ENCODE measurements around the gene MAK.
"Not testable (repeated sequence)": the region's sequence is repeated elsewhere in the genome, so short reads cannot be mapped to it uniquely, and the experiment has no call there.

The MAK gene, protein sequence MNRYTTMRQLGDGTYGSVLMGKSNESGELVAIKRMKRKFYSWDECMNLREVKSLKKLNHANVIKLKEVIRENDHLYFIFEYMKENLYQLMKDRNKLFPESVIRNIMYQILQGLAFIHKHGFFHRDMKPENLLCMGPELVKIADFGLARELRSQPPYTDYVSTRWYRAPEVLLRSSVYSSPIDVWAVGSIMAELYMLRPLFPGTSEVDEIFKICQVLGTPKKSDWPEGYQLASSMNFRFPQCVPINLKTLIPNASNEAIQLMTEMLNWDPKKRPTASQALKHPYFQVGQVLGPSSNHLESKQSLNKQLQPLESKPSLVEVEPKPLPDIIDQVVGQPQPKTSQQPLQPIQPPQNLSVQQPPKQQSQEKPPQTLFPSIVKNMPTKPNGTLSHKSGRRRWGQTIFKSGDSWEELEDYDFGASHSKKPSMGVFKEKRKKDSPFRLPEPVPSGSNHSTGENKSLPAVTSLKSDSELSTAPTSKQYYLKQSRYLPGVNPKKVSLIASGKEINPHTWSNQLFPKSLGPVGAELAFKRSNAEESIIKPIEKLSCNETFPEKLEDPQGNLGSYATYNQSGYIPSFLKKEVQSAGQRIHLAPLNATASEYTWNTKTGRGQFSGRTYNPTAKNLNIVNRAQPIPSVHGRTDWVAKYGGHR

DNA sequence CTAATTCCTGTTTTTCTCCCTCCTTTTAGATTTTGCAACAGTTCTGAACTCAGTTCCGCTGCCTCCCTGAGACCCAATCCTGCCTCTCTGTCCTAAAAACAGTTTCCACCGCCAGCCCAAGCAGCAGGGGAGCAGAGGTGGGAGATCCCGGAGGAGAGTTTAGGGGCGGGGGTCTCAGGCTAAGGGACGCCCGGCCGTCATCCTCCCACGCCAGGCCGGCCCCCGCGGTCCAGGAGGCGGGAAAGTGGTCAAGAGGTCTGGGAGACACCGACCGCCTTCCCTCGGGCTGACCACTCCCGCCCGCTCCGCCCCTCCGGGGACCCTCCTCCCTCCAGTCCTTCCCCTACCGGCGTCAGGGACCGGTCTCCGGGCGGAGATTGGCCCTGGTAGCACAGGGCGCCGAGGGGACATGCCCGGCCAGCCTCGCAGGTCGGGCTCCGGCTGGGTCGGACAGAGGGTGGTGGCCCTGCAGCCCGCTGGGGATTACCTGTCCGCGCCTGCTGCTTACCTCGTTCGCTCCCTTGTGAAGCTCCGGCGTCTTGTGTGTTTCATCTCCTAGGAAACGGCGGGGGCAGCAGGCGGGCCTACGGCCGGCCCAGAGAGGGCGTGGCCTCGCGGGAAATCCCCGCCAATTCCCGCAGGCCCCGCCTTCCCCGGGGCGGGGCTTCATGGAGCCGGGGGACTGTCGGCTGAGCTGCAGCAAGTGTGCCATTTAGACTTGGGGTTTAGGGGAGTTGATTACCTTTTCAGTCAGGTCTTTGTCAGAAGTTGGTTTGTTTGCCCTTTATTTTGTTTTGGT, at the start of gene MAK:
Gene MAK (minus strand): TSS at position 545 of the 799 bp plus-strand sequence. CDS start 7,891 bp downstream, outside the sequence.
- peak; percentile 88 for FAIRE-seq

DNA sequence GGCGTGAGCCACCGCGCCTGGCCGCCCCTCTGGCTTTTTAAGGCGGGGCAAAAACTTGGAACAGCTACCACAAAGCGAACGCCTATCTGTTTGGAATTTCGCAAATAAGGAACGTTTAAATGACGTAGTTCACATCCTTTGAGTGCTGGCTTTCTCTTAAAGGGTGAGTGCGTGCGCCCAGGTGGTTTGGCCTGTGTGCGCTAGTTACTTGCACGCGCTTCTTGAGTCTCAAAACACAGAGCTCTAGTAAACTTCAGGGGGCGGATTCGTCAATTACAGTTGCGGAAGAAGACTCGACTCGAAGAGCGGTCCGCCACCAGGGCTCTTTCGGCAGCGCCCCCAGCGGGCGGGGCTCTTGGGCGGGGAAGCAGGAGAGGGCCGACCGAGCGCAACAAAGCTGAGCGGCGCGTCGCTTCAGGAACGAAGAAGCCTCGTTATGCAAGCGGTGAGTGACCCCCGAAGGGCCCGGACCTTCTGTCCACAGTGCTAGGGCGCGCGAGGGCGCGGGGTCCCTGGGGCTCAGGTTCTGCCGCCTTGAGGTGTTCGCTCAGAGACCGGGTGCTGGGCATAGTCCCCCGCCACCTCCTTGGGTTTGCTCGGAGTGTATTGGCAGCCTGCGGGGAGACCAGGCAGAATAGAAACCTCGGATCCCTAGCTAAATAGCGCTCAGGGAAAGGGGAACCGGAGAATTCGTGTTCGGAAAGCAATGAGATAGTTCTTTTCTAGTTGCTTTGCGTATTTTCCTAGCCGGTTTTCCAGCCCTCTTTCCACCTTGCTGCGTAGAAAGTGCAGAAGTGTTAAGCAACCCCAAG, 48.6 kb upstream of the MAK start, which contains the start of gene SYCP2L:
Gene SYCP2L (plus strand): TSS at position 362 of the 812 bp plus-strand sequence. CDS start 75 bp downstream, at position 437.
- no peak for FAIRE-seq

DNA sequence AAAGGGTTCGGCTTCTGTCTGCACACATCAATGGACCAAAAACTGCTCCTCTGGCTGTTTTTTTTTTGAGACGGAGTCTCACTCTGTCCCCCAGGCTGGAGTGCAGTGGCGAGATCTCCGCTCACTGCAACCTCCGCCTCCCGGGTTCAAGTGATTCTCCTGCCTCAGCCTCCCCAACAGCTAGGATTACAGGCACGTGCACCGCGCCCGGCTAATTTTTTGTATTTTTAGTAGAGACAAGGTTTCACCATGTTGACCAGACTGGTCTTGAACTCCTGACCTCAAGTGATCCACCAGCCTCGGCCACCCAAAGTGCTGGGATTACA, 48.0 kb upstream of the MAK start:
- FAIRE-seq, result not testable (repeated sequence)

DNA sequence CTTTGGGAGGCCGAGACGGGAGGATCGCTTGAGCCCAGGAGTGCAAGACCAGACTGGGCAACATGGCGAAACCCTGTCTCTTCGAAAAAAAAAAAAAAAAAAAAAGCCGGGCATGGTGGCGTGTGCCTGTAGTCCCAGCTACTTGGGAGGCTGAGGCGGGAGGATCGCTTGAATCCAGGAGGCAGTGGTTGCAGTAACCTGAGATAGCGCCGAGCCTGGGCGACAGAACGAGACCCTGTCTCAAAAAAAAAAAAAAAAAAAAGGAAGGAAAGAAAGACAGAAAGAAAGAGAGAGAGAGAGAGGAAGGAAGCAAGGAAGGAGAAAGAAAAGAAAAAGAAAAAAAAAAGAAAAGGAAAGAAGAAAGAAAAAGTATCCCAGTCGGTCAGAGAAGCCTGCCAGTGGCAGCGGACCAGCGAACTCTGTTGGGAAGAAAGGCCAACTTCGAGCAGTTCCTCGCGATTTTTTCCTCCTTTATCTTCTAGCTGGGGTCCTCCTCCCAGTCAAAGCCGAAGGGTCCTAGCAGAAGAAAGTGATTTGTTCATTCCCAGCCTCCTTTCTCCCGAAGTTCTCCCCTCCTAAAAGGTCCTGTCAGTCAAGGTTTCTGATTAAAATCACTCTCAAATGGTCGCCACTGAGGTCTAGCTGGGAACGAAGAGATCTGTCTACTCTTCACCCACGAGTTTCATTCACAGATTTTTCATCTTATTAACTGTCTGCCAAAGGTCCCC, 46.1 kb upstream of the MAK start:
- FAIRE-seq, result no peak

DNA sequence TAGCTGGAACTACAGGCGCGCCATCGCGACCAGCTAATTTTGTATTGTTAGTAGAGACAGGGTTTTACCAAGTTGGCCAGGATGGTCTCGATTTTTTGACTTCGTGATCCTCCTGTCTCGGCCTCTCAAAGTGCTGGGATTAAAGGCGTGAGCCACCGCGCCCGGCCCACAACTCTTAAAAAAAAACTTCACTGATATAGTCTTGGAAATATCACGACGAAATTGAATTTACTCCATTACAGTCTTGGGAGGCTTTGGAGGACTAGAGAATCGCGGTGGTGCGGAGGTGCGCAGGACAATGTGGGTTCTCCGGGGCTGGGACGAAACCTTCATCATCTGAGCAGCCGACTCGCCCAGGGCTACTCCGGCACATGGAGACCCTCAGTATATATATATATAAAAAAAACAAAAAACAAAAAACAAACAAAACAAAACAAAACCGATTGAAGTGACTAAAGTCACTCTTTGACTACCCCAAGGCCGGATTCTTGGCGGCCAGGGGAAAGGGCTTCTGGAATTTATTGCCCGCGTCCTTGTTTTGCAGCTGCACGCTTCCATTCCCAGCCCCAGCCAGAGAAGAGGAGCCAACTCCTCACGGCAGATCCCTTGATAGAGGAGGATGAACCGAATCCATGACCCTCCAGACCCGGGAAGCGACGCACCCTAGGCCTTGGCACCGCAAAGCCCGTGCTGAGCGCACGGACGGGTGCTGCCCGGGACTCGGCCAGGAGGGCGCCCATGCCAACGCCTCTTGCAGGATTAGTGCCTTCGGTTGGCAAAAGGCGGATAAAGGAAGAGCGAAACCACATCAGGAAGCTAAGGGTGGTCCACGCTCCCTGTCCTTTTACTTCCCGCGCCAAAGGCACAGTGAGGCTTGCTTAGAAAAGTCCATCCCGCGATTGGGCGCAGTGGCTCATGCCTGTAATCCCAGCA, 45.2 kb upstream of the MAK start:
- FAIRE-seq, result no peak

DNA sequence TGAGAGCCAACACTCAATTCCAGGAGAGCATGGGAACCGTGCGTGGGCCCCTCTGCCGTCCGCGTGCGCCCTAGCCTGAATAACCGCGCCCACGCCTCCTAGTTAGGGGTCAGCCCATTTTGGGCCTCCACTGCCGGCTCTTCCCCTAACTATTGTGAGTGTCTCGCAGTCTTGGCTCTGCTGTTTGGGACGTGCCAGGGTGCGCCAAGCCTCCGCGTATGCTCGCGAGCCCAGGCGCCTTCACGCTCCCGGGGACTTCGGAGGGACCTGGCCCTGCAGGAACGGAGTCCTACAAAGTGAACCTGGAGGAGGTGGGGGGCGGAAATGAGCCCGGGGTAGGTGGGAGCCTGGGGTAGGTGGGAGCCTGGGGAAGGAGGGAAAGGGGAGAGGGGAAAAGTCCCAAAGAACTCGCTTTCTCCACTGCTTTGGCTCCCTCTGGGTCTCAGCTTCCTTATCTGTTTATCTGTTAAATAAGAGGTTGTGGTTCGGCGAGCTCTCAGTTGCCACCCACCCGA, 44.4 kb upstream of the MAK start:
- FAIRE-seq, result no peak

DNA sequence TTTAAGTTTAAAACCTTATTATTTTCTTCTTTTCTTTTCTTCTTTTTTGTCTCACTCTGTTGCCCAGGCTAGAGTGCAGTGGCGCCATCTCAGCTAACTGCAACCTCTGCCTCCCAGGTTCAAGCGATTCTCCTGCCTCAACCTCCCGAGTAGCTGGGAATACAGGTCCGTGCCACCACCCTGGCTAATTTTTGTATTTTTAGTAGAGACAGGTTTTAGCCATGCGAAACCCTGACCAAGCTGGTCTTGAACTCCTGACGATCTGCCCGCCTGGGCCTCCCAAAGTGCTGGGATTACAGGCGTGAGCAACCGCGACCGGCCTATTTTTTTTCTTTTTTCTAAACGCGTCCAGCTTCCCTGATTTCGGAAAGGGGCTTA, 43.9 kb upstream of the MAK start:
- FAIRE-seq, result not testable (repeated sequence)

DNA sequence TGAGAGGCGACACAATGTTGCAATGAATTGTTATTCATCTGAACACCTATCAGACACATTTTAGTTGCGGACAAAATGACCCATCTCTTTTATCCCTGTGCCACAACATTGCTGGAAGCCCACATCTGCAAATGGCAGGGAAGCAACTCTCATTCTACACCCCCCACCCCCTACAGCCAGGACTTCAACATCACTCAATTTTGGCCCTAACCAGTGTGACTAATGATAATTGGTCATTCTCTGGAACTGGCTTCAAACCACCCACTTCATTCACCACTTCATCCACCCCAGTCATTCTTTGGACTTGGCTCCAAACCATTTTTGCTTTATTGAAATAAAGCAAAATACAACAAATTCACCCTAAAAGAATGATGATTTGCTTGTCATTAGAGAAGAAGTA, 42.0 kb upstream of the MAK start:
- no peak for FAIRE-seq

DNA sequence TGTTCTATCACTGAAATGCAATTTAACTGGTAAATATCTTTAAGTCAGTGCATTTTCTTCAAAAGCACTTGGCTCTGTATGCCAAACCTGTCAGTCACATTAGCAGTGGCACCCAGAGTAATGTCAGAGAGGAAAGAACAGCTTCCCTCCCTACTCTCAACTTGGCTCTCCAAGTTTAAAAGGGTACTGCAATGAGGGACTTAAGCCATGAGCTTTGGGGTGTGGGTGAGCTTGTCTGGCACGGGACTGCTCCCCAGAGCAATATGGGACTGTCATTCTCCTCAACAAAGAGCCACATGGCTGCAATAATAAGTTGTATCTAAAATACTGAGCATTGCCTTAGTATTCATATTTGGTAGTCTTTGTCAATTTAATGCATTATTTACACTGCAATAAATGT, 39.5 kb upstream of the MAK start:
- FAIRE-seq, result no peak

DNA sequence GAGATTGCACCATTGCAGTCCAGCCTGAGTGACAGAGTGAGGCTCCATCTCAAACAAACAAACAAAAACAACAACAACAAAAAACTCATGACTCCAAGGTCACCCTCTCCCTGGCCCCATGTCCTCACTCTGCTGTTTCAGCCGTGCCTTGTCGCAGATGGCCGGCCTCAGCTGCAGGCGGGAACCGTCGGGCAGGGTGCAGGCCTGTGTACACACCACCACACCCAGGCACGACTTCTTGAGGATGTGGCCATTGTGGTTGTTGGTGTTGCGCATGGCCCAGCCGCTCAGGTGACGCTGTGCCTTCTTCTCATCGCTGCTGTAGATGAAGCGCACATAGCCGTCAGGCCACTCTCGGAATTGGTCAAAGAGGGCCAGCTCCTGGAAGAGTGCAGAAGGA, 38.7 kb upstream of the MAK start:
- no peak for FAIRE-seq

DNA sequence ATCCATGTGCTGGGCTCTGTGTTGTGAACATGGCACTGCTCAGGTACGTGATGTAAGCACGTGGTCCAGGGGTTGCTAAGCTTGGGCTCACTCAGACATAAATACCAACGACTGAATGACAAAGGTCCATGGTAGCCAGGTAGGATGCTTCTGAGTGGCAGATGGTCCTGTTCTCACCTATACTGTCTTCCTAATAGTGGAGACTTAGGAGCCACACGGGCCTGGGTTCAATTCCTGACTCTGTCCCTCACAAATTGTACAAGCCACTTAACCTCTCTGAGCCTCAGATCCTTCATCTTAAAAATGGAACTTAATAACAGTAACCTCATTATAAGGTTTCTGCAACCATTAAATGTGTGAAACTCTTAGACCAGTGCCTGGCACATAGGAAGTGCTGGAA, 36.7 kb upstream of the MAK start:
- no peak for FAIRE-seq

DNA sequence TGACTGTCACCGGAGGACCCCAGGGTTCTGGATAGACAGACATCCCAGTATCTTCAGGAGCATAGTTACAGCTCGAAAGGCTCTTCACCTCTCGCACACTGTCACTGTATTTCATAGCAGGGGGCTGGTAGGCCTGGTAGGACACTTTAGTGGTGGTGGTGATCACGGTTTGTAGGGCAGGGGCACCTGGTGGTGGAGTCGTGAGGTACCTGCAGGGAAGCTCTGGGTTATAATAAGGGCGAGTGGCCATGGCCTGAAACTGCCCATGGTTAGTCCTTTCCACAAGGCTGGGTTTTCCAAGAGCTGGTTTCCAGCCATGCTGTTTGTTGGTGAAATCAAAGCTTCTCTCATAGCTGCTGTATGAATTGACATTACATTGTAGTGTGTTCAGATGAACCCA, 35.9 kb upstream of the MAK start:
- FAIRE-seq, result no peak

DNA sequence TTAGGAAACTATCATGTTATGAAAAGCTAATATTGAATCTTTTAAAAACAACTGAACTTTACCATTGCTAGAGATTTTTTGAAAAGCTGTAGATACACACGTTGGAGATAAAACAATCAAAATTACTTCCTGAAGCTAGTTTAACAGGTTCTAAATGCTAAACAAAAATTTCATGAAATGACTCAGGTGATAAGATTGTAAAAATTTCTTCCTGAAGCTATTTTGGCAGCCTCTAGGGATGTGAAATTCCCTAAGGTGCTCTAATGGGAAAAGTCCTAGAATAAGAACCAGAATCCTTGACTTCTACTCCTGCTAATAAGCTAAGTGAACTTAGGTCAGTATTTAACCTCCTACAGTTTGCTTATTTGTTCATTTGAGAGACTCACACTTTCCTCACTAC, 35.0 kb upstream of the MAK start:
- no peak for FAIRE-seq

DNA sequence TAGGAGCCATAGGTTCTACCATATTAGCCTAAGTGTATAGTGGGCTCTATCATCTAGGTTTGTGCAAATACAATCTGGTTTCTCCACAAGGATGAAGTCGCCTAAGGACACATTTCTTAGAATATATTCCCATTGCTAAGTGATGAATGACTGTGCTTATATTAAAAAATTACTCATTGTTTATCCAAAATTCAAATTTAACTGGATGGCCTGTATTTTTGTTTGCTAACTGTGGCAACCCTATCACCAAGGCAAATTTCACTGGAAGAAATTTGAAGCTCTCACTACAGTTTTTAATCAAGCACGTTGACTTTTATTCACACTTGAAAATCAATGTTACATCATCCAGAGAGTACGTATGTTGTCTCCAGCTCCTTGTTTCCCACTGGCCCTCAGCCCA, 29.6 kb upstream of the MAK start:
- FAIRE-seq, result no peak

DNA sequence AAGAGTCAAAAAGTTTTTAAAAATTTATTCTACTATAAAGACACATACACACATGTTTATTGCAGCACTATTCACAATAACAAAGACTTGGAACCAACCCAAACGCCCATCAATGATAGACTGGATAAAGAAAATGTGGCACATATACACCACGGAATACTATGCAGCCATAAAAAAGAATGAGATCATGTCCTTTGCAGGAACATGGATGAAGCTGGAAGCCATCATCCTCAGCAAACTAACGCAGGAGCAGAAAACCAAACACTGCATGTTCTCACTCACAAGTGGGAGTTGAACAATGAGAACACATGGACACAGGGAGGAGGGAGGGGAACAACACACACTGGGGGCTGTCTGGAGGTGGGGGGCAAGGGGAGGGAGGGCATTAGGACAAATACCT, 28.4 kb upstream of the MAK start:
- not testable (repeated sequence) for FAIRE-seq

DNA sequence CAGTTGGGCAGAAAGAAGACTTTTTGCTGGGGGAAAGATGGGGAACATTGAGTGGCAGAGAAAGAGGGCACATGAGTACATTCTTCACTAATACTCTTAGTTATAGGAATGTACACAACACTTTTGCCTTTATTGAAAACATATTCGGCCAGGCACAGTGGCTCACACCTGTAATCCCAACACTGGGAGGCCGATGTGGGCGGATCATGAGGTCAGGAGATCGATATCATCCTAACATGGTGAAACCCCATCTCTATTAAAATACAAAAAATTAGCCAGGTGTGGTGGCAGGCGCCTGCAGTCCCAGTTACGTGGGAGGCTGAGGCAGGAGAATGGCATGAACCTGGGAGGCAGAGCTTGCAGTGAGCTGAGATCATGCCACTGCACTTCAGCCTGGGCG, 24.7 kb upstream of the MAK start:
- not testable (repeated sequence) for FAIRE-seq

DNA sequence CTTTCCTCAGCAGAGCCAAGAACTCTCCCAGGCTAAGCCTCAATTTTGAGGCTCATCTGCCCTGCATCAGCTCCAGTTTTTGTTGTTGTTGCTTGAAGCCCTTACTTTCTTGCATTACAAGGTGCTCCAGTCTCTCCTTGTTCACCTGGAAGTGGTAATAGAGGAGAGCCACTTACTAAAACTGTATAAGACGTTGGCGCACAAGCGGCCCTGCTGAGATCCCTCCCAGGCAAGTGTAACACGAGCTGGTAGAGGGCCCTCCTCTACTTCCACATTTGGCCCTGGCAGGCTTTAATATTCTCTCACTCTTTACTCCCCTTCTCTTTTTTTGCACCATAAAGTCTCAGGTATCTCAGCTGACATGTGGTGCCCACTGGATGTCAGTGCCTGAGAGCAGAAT, 24.0 kb upstream of the MAK start:
- FAIRE-seq, result no peak

DNA sequence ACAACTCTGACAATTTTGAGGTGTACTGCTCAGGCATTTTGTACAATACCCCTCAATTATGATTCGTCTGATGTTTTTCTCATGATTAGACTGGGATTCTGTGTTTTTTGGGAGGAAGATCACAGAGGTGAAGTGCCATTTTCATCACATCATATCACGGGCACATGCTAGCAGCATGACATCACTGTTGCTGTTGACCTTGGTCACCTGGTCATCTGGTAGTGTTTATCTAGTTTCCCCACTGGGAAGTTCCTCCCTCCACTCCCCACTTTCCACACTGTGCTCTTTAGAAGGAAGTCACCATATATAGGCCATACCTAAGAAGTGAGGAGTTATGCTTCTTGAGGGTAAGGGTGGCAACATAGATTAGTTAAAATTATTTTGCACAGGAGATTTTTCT, 22.7 kb upstream of the MAK start:
- FAIRE-seq, result no peak

DNA sequence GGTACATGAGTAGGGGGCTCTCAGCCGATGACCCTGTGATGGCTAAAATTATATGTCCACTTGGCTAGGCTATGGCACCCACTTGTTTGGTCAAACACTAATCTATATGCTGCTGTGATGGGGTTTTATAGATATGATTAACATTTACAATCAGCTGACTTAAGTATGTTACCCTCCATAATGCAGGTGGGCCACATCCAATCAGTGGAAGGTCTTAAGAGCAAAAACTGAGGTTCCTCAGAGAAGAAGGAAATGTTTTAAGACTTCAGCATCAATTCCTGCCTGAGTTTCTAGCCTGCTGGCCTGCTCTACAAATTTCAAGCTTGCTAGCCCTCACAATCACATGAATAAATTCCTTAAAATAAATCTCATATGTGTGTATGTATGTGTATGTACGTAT, 18.9 kb upstream of the MAK start:
- no peak for FAIRE-seq

DNA sequence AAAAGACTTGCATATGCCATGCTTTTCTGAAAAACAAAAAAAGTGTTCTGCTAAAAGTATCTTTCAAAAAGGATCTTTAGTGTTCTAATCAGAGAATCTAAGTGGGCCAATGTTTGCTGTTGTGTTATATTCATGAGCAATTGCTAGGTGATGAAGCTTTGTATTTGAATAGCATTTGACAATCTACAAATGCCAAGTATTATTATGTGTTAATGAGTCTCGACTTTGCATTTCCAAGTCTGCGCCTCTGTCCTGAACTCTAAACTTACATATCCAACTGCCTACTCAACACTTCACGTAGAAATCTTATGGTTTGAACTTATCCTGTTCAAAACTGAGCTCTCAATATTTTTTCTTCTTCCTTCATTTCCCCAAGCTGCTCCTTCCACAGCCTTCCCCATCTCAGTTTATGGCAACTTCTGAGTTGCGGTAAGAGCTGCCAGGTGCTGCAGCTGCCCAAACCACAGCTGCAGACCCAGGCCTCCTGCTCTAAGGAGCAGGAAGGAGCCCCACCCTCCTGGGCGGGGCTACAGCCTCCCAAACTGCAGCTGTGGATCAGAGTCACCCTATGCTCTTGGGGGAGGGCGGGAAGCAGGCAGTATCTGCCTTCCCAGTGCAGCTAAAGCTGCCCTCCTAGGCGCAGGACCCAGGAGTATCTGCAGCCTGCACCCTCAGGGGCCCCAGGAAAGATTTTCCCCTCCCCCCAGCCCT, 16.7 kb upstream of the MAK start:
- FAIRE-seq, result no peak

All from endometrium (tissue), 2 donors.